Renal pelvis (tissue), 4 donors: Measurements from ENCODE around the gene NRL. TPM values are rescaled to one million over a fixed set of nuclear protein-coding genes. Genes with fewer than 3 reads are reported as not detected.

ENCODE experiments used
- DNase-seq: peaks from one replicate; pipeline ENCODE4 v3.0.0-alpha.2; 2013
- polyA plus RNA-seq, 3 donors: library from polyadenylated mRNA; unstranded; fragments of 120-200 nt; gene quantifications; one replicate each; pipeline ENCODE4 v1.2.1, GENCODE V29; 2013; ENCODE audit not compliant: insufficient read length in 3 of 3

The NRL gene
- polyA plus RNA-seq, 3 donors = 2.7 to 3.2 (median 2.9) TPM

DNA sequence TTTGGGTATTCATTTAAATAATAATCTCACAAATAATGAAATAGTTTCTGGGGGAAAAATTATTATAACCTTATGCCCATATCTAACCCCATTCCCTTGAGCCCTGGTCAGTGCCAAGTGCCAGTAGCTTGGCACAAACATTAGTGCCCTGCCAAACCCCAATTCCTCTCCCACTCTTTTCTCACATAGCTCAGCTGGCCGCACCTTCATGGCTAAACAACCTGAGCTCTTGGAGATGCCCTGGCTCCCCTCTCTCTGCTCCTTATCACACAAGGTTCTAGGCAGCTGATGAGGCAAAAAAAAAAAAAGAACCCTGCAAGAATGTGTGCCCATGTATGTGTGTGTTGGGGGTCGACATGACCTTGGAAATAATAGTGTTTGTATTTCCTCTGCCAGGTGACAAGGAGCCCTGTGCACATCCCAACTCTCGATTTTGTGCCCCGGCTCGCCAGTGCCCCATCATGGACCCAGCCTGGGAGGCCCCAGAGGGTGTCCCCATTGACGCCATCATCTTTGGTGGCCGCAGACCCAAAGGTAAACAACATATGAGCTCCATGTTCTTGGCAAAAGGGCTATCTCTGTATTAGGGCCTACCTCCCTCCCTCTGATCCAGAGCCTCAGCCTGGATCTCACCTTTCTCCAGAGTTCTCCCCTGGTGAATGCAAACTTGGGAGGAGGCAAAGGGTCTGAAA lies 12.2 kb downstream of the NRL start:
- DNase-seq = no peak

DNA sequence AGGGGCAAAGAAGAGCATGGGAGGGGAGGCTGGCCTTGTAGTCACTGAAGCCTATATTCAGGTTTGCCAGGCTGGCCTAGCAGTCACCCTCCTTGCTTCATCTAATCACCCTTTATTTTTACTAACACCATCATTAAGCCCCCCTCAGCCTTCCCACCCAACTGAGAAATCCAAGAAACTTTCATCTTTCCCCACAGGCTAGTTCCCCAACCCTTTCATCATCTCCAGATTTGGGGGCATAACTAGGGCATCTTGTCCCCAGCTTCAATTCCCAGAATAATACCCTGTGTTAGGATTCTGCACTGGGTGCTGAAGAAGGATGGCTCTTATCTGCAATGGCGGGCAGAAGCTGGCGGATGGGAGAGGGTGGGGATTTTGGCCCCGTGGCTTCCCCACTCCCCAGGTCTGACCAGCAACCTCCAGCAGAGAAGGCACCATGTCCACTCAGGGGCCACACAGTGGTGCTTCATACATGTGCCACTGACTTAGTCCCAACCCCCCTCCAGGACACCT lies 13.7 kb downstream of the NRL start:
- no peak for DNase-seq

- no peak for DNase-seq
These were observed 14.4 kb downstream of the NRL start for GRCh38 chr14:24100197-24100981.

DNA sequence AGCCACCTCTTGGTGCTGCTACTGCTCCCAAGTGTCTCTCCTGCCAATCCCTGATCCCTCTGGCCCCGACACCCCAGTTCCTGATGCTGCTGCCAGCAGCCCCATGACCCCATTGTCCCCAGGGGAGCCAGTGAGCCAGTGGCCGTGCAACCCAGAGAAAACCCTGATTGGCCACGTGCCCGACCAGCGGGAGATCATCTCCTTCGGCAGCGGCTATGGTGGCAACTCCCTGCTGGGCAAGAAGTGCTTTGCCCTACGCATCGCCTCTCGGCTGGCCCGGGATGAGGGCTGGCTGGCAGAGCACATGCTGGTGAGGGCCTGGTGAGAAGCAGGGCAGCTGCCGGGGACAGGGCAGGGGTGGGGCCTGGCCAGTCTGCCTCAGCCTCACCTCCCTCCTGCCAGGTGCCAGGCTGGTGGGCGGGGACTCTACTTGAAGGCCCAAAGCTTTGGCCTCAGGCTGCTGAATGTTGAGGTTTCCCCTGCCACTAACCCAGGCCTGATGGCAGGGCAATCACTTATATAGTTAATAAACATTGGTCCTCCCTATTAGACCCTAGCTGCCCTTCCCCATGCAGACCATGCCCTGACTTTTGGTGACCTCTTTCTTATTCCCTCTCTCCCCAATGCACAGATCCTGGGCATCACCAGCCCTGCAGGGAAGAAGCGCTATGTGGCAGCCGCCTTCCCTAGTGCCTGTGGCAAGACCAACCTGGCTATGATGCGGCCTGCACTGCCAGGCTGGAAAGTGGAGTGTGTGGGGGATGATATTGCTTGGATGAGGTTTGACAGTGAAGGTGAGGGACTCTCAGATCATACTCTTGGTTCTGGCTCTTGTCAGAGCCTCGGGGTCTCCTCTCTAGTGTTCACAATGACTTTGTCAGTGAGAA lies 15.6 kb downstream of the NRL start:
- no peak for DNase-seq

- DNase-seq = no peak
These were observed 16.4 kb downstream of the NRL start for GRCh38 chr14:24098229-24098926.

- DNase-seq = no peak
These were observed 18.1 kb downstream of the NRL start for GRCh38 chr14:24096545-24097181.

GRCh38 chr14:24095271-24096068 lies 19.3 kb downstream of the NRL start:
- no peak for DNase-seq

DNA sequence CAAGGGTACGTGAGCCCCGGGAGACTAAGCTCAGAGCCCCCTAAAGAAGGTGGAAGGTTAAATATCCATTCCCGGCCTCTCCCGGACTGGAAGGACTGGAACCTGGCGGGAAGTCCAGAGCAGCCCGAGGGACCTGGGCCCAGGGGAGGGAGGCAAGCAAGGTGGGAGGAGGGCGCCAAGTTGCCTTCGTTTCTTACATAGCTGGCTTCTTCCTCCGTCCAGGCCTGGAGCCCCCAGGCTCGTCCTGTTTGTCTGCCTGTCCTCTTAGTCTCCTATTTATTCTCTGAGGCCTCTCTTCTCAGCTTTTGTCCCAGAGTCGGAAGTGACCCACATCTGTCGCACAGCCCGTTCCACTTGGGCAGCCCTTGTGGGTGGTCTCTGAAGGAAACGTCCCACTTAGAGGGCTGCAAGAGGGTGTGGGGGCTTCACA lies 19.9 kb downstream of the NRL start:
- DNase-seq = no peak

DNA sequence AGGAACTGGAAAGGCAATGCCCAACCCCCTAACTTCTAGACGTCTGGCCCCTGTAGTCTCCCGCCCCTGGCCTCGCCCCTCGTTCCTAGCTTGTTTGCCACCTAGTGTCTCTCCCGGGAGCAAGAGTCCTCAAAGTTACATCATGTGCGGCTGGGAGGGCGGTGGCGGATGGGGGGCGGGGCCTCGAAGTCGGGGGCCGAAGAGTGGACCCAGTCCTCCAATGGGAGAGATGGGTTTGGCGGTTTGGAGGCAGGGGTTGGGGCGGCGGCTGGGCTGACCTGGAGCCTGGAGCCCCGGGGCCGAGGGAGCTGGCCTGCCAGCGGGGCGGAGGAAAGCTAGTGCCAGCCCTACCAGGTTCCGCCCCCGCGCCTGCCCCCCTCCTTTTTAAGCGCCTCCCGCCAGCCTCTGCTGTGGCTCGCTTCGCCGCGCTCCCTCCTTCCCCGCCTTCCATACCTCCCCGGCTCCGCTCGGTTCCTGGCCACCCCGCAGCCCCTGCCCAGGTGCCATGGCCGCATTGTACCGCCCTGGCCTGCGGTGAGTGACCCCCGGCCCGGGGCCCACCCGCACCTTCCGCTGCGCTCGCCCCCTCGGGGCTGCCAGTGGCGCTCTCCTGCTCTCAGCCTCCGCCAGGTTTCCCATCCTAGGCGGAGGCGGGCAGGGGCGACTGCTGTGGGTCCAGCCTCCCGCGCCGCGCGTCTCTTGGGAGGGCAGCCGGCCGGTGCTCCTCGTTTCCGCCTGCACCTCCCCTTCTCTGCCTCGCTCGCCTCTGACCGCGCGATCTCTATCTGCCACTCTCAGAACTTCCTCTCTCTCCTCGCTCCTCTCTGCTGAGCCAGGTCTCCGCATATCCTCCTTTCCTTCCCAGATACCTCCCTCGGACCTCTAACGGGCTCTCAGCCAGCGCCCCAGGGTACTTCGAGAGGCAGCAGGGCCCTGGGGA lies 20.6 kb downstream of the NRL start, which contains the start of gene PCK2:
Gene PCK2 (plus strand): TSS at position 411 of the 940 bp plus-strand sequence. CDS start 95 bp downstream, at position 506.
- peak; percentile 78 for DNase-seq

- no peak for DNase-seq
These were observed 21.4 kb downstream of the NRL start for GRCh38 chr14:24093207-24093900.

DNA sequence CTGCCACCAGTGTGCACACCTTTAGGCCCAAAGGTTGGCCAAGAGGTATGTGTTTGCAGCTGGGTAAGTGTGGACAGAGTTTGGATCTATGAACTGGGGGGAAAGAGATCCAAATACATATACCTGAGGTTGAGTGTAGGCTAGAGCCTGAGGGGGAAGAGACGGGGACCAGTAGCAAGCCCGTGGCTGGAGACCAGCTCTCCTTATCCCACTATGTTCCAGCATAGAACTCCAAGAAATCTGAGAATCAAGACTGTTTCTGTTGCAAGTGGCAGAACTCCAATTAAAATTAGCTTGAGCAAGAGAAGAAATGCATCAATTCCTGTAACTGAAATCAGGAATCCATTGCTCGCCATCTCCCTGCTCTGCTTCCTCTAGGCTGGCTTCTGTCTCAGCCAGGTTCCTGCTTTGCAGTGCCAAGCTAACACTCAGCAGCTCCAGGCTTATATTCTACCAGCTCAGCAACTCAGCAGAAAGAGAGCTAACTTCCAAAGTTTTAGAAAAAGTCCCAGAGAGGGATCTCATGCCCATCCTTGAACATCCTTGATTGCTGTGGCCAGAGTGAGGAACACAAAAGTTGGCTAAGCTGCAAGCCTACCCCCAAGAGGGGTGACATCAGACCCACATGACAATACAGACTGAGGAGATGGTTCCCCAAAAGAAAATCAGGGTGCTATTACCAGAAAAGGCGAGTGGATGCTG lies 22.1 kb downstream of the NRL start:
- DNase-seq = no peak

DNA sequence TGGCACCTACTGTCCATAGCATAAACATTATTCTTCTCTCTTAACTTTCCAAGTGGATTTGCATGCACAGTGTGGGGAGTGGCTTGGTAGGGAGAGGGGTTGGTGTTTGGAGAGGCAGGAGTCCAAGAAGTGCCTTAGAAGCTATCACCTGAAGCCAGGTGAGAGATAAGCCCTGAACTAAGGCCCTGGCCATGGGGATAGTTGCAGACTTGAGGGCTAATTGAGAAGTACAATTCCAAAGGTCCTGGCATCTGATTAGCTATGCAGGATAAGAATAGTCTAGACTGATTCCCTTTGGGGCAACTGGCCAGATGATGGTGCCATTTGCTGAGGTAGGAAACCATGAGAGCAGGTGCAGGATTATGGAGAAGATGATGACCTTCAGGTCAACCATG lies 22.6 kb downstream of the NRL start:
- no peak for DNase-seq

DNA sequence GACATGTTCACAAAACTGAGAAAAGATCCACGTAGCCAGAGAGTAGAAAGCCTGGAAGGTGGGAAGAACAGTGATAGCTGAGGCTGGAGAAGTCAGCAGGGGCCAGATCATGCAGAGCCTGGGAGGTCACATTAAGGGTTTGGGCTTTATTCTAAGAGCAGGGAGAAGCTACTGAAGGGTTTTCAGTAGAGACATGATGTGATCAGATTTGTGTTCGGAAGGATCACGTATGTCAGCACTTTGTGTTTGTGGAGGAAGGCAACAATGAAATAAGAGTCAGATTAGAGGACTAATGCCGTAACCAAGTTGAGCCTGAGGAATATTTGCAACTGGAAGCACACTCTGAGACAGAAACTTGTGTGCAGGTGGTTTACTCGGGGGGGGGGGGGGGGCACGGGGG lies 24.9 kb downstream of the NRL start:
- DNase-seq = no peak

DNA sequence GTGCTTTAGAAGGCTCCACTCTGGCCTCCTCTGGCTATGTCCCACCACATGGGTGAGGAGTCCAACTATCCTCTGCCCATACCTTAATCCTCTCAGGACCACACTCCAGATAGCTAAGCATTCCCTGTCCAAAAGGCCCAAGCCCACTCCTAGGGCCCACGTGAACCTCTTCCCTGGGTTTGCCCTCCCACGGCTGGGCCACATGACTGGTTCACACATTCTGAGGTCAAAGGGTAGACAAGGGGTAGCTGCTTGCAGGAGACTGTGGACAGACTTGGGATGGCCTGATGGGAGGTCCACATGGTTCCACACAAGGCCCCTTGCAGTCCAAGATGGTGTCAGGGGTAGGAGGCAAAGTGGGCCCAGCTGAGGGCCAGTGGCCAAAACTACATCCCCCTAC lies 26.7 kb downstream of the NRL start:
- no peak for DNase-seq

DNA sequence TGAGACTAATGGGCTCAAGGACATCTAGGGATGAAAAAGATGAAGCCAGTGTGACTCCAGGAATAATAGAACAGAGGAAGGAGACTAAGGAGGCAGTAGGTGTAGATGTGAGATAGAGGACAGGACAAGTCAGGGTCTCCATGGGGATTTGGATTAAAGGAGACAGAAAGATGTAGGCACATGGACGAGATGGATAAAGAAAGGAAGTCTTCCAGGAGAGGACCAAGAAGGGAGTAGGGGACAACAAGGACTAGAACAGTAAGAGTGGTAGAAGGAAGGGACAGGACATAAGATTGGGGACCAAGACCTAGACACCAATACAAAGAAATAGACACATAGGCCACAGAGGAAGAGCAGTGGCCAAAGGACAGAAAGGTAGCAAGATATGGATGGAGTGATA lies 27.7 kb downstream of the NRL start:
- no peak for DNase-seq

DNA sequence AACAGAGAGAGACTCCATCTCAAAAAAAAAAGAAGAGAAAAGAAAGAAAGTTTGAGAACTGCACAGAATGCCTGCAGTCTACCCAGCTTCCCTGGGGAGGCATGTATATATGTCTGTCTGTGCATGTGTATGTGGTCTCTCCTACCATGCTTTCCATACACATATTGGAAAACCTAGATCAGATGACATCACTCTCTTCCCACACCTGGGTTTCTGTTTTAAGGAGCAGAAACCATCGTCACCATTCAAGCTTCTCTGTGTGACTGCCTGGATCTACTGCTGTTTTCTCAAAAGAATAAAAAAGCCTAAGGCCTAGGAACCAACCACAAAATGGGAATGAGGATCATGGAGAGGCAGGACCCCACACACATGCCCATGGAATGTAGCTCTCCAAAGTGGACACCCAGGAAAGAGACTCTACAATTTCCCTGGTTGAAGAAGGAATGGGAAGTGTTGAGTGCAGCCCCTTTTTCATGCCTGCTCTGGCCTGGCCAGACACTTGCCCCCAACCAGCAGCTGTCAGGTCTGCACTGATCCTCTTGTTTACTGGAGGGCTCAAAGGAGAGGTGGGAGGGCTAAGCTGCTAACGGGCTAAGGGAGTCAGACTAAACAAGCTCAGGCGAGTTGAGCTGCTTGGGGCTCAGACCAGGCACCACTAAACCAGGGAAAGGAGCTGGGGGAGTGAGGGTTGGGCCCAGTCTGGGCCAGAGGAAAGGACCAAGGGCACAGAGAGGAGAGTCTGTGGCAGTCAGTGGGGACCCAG lies 28.4 kb downstream of the NRL start:
- no peak for DNase-seq

GRCh38 chr14:24085215-24085614 lies 29.5 kb downstream of the NRL start:
- DNase-seq = no peak
